GM06990 (cell line): ENCODE measurements around the gene FAM53B.

ENCODE experiments used
- DNase-seq: peaks from one replicate; pipeline ENCODE4 v3.0.0-alpha.2; 2011; ENCODE audit not compliant: insufficient read length; ENCODE audit errors: extremely low read depth
- H3K27me3 ChIP-seq: replicated peaks from 2 replicates; pipeline ENCODE4 v1.6.0; 2011; ENCODE audit warnings: low read length; ENCODE audit not compliant: control insufficient read depth, insufficient read depth
- H3K36me3 ChIP-seq: 2 replicates; pipeline ENCODE4 v1.5.1; 2011; ENCODE audit warnings: low read length; ENCODE audit not compliant: control insufficient read depth, insufficient read depth
- H3K4me3 ChIP-seq: replicated peaks from 2 replicates; pipeline ENCODE4 v1.5.1; 2011; ENCODE audit warnings: low read depth, mild to moderate bottlenecking, control low read depth, low read length
- TF ChIP-seq, protein P1 (sequence below): IDR thresholded peaks from 2 replicates; pipeline ENCODE4 v1.5.1; 2011; ENCODE audit warnings: low read length, control low read depth, mild to moderate bottlenecking, inconsistent platforms; ENCODE audit not compliant: insufficient read depth, poor library complexity, severe bottlenecking

Gene FAM53B

DNA sequence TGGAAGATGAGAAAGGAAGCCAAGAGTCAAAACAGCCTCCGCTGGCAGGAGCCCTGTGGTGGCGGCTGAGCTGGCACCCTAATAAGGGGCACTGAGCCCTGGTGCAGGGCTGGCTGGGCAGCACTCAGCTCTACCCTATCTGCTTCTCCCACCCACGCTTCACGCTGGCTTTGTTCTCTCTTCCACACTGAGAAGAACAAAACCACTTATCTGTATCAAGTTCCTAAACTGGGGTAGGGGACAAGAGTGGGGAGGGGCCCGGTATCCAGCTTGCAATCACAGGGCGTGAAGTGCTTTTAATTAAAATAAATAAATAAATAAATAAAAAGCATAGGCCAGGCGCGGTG is 52.1 kb downstream of the FAM53B start:
- TF ChIP-seq, protein P1, sequence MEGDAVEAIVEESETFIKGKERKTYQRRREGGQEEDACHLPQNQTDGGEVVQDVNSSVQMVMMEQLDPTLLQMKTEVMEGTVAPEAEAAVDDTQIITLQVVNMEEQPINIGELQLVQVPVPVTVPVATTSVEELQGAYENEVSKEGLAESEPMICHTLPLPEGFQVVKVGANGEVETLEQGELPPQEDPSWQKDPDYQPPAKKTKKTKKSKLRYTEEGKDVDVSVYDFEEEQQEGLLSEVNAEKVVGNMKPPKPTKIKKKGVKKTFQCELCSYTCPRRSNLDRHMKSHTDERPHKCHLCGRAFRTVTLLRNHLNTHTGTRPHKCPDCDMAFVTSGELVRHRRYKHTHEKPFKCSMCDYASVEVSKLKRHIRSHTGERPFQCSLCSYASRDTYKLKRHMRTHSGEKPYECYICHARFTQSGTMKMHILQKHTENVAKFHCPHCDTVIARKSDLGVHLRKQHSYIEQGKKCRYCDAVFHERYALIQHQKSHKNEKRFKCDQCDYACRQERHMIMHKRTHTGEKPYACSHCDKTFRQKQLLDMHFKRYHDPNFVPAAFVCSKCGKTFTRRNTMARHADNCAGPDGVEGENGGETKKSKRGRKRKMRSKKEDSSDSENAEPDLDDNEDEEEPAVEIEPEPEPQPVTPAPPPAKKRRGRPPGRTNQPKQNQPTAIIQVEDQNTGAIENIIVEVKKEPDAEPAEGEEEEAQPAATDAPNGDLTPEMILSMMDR, result no peak
- peaks cover 7% of the 10 kb centered on the region for H3K36me3 ChIP-seq
- DNase-seq, result no peak

DNA sequence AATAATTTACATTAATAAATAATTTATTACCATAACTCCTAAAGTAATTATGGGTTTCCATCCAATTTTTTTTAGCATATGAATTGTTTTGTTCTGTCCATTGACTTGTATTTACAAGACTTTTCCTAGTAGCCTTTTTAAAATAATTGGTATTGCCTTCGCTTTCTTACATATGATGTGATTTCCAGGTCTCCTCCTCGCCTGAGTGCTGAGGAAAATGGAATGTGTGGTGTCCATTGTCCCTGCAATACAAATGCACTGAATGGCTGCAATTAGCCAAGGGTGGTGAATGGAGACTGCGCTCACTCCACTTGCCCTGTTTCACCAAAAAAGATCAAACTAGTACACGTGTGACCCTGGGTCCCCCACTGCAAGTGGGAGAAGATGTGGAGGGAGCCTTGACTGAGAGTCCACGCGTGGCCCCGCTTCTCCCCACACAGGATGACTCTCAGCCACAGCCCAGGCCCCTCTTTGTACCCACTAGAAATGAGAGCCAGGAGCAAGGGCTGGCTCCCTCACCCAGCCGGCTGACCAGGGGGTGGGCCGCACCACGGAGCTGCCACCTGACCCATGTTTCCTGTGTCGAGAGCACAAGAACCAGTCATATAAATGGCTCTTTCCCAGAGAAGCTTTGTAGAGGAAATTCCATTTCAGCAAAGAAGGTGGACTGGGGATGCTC is 52.6 kb downstream of the FAM53B start:
- Histone ChIP-seq H3K27me3 (no peaks in the 10 kb centered on the region), H3K36me3 (peaks cover 7% of the 10 kb centered on the region), H3K4me3 (no peak overlapping the region)
- DNase-seq, result no peak
- TF ChIP-seq, protein P1, result no peak

More for the DNA sequence above, 52.1 kb downstream of the FAM53B start:
- no peak overlapping the region for H3K4me3 ChIP-seq
- H3K27me3 ChIP-seq, result no peaks in the 10 kb centered on the region

DNA sequence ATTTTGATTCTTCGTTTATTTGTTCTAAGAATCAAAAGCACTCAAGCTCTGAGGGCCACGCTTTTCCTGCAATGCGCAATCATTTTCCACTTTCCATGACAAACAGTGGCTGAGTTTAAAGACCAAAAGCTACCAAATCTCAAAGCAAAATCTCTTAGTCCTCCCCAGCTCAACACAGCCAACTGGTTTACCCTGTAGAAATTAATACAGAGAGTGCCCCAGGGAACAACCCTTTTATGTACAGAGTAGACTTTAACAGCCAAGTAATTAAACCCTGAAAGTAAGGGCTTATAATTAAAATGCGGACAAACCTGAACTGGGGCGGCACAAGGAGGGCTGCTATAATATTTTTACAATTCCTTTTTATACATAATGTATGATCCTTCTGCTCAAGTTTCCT is 53.2 kb downstream of the FAM53B start:
- Histone ChIP-seq H3K4me3 (no peak overlapping the region), H3K27me3 (no peaks in the 10 kb centered on the region), H3K36me3 (peaks cover 7% of the 10 kb centered on the region)
- DNase-seq, result no peak
- TF ChIP-seq, protein P1, result no peak

DNA sequence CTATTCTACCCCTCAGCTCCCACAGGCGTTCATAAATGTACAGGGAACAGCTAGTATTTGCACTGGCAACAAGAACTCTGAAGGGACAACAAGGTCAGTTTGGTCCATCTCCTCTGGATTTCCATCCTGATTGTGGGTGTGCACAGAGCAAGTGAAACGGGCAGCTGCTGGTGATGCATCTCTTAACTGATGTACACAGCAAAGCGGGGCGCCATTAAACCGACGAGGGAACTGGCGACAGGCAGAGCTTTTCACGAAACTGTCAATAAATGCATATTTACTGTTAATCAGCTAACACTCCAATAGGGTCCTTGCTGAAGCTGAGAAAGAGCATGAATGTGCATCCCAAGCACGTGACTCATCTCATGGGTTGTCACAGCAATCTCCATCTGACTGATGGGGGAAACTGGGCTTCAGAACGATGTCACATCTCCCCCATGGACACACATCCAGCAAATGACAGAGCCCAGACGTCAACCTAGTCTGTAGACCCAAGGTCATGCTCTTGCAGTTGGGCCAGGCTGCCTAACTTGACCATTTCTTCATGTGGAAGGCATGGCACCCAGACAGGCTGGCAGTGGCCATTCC is 54.2 kb downstream of the FAM53B start:
- Histone ChIP-seq H3K4me3 (no peak overlapping the region), H3K27me3 (no peaks in the 10 kb centered on the region), H3K36me3 (peaks cover 7% of the 10 kb centered on the region)
- TF ChIP-seq, protein P1, result no peak
- DNase-seq, result no peak

DNA sequence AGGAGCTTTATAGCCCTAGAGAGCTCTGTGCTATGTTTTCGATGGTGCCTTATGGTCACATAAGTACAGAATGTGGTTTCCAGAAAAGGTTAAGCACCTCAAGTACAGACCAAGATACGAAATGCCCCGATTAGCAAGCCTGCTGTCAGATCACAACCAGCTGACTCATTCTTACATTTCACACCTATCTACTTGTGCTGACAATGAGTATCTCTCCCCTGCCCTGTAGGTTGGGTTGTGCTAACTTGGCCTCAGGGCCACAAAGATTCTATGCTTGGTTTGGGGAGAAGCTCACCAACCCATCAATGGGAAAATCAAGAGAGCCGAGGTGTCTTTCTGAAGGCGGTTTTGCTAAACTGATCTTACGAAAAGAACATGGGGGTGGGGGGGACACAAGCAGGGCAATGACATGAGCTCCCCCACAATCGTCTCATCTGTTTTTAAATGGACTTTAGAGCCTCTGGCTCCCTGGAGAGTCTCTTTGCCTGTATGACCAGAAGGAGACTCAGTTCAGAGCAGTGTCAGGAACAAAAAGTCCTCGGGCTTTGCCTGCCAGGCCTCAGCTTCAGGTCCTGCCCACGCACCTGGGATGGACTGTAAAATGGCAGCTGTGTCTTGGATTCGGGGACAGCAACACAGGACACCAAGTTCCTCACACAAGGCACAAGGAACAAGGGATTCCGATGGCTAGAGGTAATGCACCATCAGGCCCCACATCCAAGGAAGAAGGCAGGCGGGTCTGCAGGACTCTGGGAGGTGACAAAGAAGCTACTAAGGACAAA is 55.1 kb downstream of the FAM53B start:
- peaks cover 3% of the 10 kb centered on the region for H3K36me3 ChIP-seq
- TF ChIP-seq, protein P1, result no peak
- no peaks in the 10 kb centered on the region for H3K27me3 ChIP-seq
- no peak overlapping the region for H3K4me3 ChIP-seq
- peak; percentile 71 for DNase-seq
